Measurements from ENCODE around the gene GLG1.

GLG1 gene

GRCh38 chr16:74596586-74596985 is 10.3 kb downstream of the GLG1 start:
- H3K9me3 ChIP-seq (ENCODE audit: control insufficient read depth in 5 of 5, low read length in 5 of 5), result no peaks in the 10 kb centered on the region
- peaks cover 0 to 3% (median 0%) of the 10 kb centered on the region in 5 donors for H3K4me1 ChIP-seq (ENCODE audit: control insufficient read depth in 5 of 5, insufficient read depth in 5 of 5, low read length in 5 of 5)
- H3K9ac ChIP-seq (ENCODE audit: low read length in 5 of 5), result no peak overlapping the region

GRCh38 chr16:74592847-74593246 is 14.1 kb downstream of the GLG1 start:
- H3K9me3 ChIP-seq (ENCODE audit: control insufficient read depth in 5 of 5, low read length in 5 of 5), result no peaks in the 10 kb centered on the region
- H3K4me3 ChIP-seq (ENCODE audit: low read depth in 1 of 5, low read length in 5 of 5), result no peak overlapping the region
- no peaks in the 10 kb centered on the region for H3K27me3 ChIP-seq (ENCODE audit: control insufficient read depth in 5 of 5, insufficient read depth in 4 of 5, low read length in 5 of 5)
- H3K36me3 ChIP-seq (ENCODE audit: control insufficient read depth in 5 of 5, insufficient read depth in 5 of 5, low read length in 5 of 5), result peaks cover 0 to 3% (median 0%) of the 10 kb centered on the region in 5 donors
- H3K27ac ChIP-seq (ENCODE audit: low read depth, low read length), result no peak overlapping the region
- H3K4me1 ChIP-seq (ENCODE audit: control insufficient read depth in 5 of 5, insufficient read depth in 5 of 5, low read length in 5 of 5), result peaks cover 0 to 4% (median 3%) of the 10 kb centered on the region in 5 donors
- H3K9ac ChIP-seq (ENCODE audit: low read length in 5 of 5), result no peak overlapping the region

More at GRCh38 chr16:74596586-74596985, 10.3 kb downstream of the GLG1 start:
- no peak overlapping the region for H3K4me3 ChIP-seq (ENCODE audit: low read depth in 1 of 5, low read length in 5 of 5)
- H3K36me3 ChIP-seq (ENCODE audit: control insufficient read depth in 5 of 5, insufficient read depth in 5 of 5, low read length in 5 of 5), result peaks cover 0 to 3% (median 0%) of the 10 kb centered on the region in 5 donors
- H3K27ac ChIP-seq (ENCODE audit: low read depth, low read length), result no peak overlapping the region
- no peaks in the 10 kb centered on the region for H3K27me3 ChIP-seq (ENCODE audit: control insufficient read depth in 5 of 5, insufficient read depth in 4 of 5, low read length in 5 of 5)

GRCh38 chr16:74591876-74592650 is 14.9 kb downstream of the GLG1 start:
- Histone ChIP-seq H3K9ac (ENCODE audit: low read length in 5 of 5) (no peak overlapping the region), H3K4me3 (ENCODE audit: low read depth in 1 of 5, low read length in 5 of 5) (no peak overlapping the region), H3K9me3 (ENCODE audit: control insufficient read depth in 5 of 5, low read length in 5 of 5) (no peaks in the 10 kb centered on the region), H3K27ac (ENCODE audit: low read depth, low read length) (no peak overlapping the region), H3K36me3 (ENCODE audit: control insufficient read depth in 5 of 5, insufficient read depth in 5 of 5, low read length in 5 of 5) (peaks cover 0 to 3% (median 0%) of the 10 kb centered on the region in 5 donors), H3K27me3 (ENCODE audit: control insufficient read depth in 5 of 5, insufficient read depth in 4 of 5, low read length in 5 of 5) (no peaks in the 10 kb centered on the region), H3K4me1 (ENCODE audit: control insufficient read depth in 5 of 5, insufficient read depth in 5 of 5, low read length in 5 of 5) (peaks cover 0 to 4% (median 3%) of the 10 kb centered on the region in 5 donors)

GRCh38 chr16:74586948-74587347 is 20.0 kb downstream of the GLG1 start:
- peaks cover 0 to 9% (median 2%) of the 10 kb centered on the region in 5 donors for H3K4me1 ChIP-seq (ENCODE audit: control insufficient read depth in 5 of 5, insufficient read depth in 5 of 5, low read length in 5 of 5)
- no peak overlapping the region for H3K9ac ChIP-seq (ENCODE audit: low read length in 5 of 5)
- H3K27ac ChIP-seq (ENCODE audit: low read depth, low read length), result no peak overlapping the region
- no peaks in the 10 kb centered on the region for H3K9me3 ChIP-seq (ENCODE audit: control insufficient read depth in 5 of 5, low read length in 5 of 5)
- H3K27me3 ChIP-seq (ENCODE audit: control insufficient read depth in 5 of 5, insufficient read depth in 4 of 5, low read length in 5 of 5), result no peaks in the 10 kb centered on the region
- no peak overlapping the region for H3K4me3 ChIP-seq (ENCODE audit: low read depth in 1 of 5, low read length in 5 of 5)
- H3K36me3 ChIP-seq (ENCODE audit: control insufficient read depth in 5 of 5, insufficient read depth in 5 of 5, low read length in 5 of 5), result no peaks in the 10 kb centered on the region

- Histone ChIP-seq H3K27me3 (ENCODE audit: control insufficient read depth in 5 of 5, insufficient read depth in 4 of 5, low read length in 5 of 5) (no peaks in the 10 kb centered on the region), H3K4me3 (ENCODE audit: low read depth in 1 of 5, low read length in 5 of 5) (no peak overlapping the region), H3K9me3 (ENCODE audit: control insufficient read depth in 5 of 5, low read length in 5 of 5) (no peaks in the 10 kb centered on the region), H3K27ac (ENCODE audit: low read depth, low read length) (no peak overlapping the region), H3K36me3 (ENCODE audit: control insufficient read depth in 5 of 5, insufficient read depth in 5 of 5, low read length in 5 of 5) (no peaks in the 10 kb centered on the region), H3K9ac (ENCODE audit: low read length in 5 of 5) (no peak overlapping the region), H3K4me1 (ENCODE audit: control insufficient read depth in 5 of 5, insufficient read depth in 5 of 5, low read length in 5 of 5) (peaks cover 0 to 13% (median 2%) of the 10 kb centered on the region in 5 donors)
Measured at GRCh38 chr16:74585846-74586443, 21.0 kb downstream of the GLG1 start.

GRCh38 chr16:74583926-74584666 is 22.8 kb downstream of the GLG1 start:
- H3K9ac ChIP-seq (ENCODE audit: low read length in 5 of 5), result no peak overlapping the region
- H3K27ac ChIP-seq (ENCODE audit: low read depth, low read length), result no peak overlapping the region
- no peaks in the 10 kb centered on the region for H3K27me3 ChIP-seq (ENCODE audit: control insufficient read depth in 5 of 5, insufficient read depth in 4 of 5, low read length in 5 of 5)
- no peaks in the 10 kb centered on the region for H3K9me3 ChIP-seq (ENCODE audit: control insufficient read depth in 5 of 5, low read length in 5 of 5)
- H3K4me1 ChIP-seq (ENCODE audit: control insufficient read depth in 5 of 5, insufficient read depth in 5 of 5, low read length in 5 of 5), result peaks cover 0 to 13% (median 5%) of the 10 kb centered on the region in 5 donors
- H3K36me3 ChIP-seq (ENCODE audit: control insufficient read depth in 5 of 5, insufficient read depth in 5 of 5, low read length in 5 of 5), result no peaks in the 10 kb centered on the region
- H3K4me3 ChIP-seq (ENCODE audit: low read depth in 1 of 5, low read length in 5 of 5), result no peak overlapping the region

- peaks cover 0 to 13% (median 5%) of the 10 kb centered on the region in 5 donors for H3K4me1 ChIP-seq (ENCODE audit: control insufficient read depth in 5 of 5, insufficient read depth in 5 of 5, low read length in 5 of 5)
- no peaks in the 10 kb centered on the region for H3K9me3 ChIP-seq (ENCODE audit: control insufficient read depth in 5 of 5, low read length in 5 of 5)
- H3K27me3 ChIP-seq (ENCODE audit: control insufficient read depth in 5 of 5, insufficient read depth in 4 of 5, low read length in 5 of 5), result no peaks in the 10 kb centered on the region
- no peak overlapping the region for H3K9ac ChIP-seq (ENCODE audit: low read length in 5 of 5)
- H3K36me3 ChIP-seq (ENCODE audit: control insufficient read depth in 5 of 5, insufficient read depth in 5 of 5, low read length in 5 of 5), result no peaks in the 10 kb centered on the region
- no peak overlapping the region for H3K27ac ChIP-seq (ENCODE audit: low read depth, low read length)
- no peak overlapping the region for H3K4me3 ChIP-seq (ENCODE audit: low read depth in 1 of 5, low read length in 5 of 5)
Measured at GRCh38 chr16:74582970-74583369, 23.9 kb downstream of the GLG1 start.

GRCh38 chr16:74580833-74581232 is 26.1 kb downstream of the GLG1 start:
- Histone ChIP-seq H3K27me3 (ENCODE audit: control insufficient read depth in 5 of 5, insufficient read depth in 4 of 5, low read length in 5 of 5) (no peaks in the 10 kb centered on the region), H3K9me3 (ENCODE audit: control insufficient read depth in 5 of 5, low read length in 5 of 5) (no peaks in the 10 kb centered on the region), H3K4me3 (ENCODE audit: low read depth in 1 of 5, low read length in 5 of 5) (no peak overlapping the region), H3K4me1 (ENCODE audit: control insufficient read depth in 5 of 5, insufficient read depth in 5 of 5, low read length in 5 of 5) (peaks cover 0 to 13% (median 5%) of the 10 kb centered on the region in 5 donors), H3K9ac (ENCODE audit: low read length in 5 of 5) (no peak overlapping the region), H3K36me3 (ENCODE audit: control insufficient read depth in 5 of 5, insufficient read depth in 5 of 5, low read length in 5 of 5) (no peaks in the 10 kb centered on the region), H3K27ac (ENCODE audit: low read depth, low read length) (no peak overlapping the region)

- no peak overlapping the region for H3K4me3 ChIP-seq (ENCODE audit: low read depth in 1 of 5, low read length in 5 of 5)
- H3K27ac ChIP-seq (ENCODE audit: low read depth, low read length), result no peak overlapping the region
- H3K9ac ChIP-seq (ENCODE audit: low read length in 5 of 5), result no peak overlapping the region
- no peaks in the 10 kb centered on the region for H3K27me3 ChIP-seq (ENCODE audit: control insufficient read depth in 5 of 5, insufficient read depth in 4 of 5, low read length in 5 of 5)
- no peaks in the 10 kb centered on the region for H3K36me3 ChIP-seq (ENCODE audit: control insufficient read depth in 5 of 5, insufficient read depth in 5 of 5, low read length in 5 of 5)
- peaks cover 0 to 13% (median 5%) of the 10 kb centered on the region in 5 donors for H3K4me1 ChIP-seq (ENCODE audit: control insufficient read depth in 5 of 5, insufficient read depth in 5 of 5, low read length in 5 of 5)
- H3K9me3 ChIP-seq (ENCODE audit: control insufficient read depth in 5 of 5, low read length in 5 of 5), result no peaks in the 10 kb centered on the region
Measured at GRCh38 chr16:74578838-74579237, 28.1 kb downstream of the GLG1 start.

GRCh38 chr16:74578433-74578832 is 28.5 kb downstream of the GLG1 start:
- no peaks in the 10 kb centered on the region for H3K9me3 ChIP-seq (ENCODE audit: control insufficient read depth in 5 of 5, low read length in 5 of 5)
- no peak overlapping the region for H3K4me3 ChIP-seq (ENCODE audit: low read depth in 1 of 5, low read length in 5 of 5)
- no peaks in the 10 kb centered on the region for H3K27me3 ChIP-seq (ENCODE audit: control insufficient read depth in 5 of 5, insufficient read depth in 4 of 5, low read length in 5 of 5)
- H3K36me3 ChIP-seq (ENCODE audit: control insufficient read depth in 5 of 5, insufficient read depth in 5 of 5, low read length in 5 of 5), result no peaks in the 10 kb centered on the region
- H3K9ac ChIP-seq (ENCODE audit: low read length in 5 of 5), result no peak overlapping the region
- H3K4me1 ChIP-seq (ENCODE audit: control insufficient read depth in 5 of 5, insufficient read depth in 5 of 5, low read length in 5 of 5), result peaks cover 0 to 16% (median 6%) of the 10 kb centered on the region in 5 donors
- H3K27ac ChIP-seq (ENCODE audit: low read depth, low read length), result no peak overlapping the region
